ENCODE data around the gene SLC18A3.

DNA sequence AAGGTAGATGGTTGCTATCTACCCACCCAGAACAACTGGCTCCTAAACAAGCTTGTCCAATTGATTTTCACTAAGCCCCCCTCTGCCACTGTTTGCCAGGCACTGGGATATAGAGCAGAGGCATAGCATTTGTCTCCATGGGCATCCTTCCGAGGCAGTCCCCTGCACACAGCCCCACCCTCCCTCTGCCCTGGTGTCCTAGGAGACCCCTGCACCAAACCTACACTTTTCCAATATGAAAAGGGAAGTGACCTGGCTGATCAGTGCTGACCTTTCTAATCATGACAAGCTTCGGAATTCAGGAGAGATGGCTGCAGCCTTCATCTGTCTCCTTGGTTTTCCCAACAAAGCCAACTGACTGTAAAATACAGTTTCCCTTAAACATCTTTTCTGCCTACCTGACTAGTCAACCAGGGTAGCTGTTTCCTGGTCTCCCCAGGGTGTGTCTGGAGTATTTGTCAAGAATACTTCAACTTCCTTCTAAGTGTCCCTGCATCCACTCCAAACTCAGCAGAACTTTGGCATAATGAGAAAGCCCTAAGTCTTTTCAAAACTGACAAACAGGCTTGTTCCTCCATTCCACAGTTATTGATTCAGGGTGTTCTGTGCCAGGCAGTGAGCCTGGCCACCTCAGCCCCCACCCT lies 7.6 kb upstream of the SLC18A3 start:
- TF ChIP-seq, protein P1, sequence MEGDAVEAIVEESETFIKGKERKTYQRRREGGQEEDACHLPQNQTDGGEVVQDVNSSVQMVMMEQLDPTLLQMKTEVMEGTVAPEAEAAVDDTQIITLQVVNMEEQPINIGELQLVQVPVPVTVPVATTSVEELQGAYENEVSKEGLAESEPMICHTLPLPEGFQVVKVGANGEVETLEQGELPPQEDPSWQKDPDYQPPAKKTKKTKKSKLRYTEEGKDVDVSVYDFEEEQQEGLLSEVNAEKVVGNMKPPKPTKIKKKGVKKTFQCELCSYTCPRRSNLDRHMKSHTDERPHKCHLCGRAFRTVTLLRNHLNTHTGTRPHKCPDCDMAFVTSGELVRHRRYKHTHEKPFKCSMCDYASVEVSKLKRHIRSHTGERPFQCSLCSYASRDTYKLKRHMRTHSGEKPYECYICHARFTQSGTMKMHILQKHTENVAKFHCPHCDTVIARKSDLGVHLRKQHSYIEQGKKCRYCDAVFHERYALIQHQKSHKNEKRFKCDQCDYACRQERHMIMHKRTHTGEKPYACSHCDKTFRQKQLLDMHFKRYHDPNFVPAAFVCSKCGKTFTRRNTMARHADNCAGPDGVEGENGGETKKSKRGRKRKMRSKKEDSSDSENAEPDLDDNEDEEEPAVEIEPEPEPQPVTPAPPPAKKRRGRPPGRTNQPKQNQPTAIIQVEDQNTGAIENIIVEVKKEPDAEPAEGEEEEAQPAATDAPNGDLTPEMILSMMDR (conservative IDR thresholded peaks at IDR 0.05 in 1 of 2, IDR thresholded peaks at IDR 0.05 in 1 of 2; ENCODE audit: extremely low read depth in 1 of 2, insufficient read depth in 1 of 2, low read depth in 1 of 2, low read length in 2 of 2) = no peak
- TF ChIP-seq EZH2 (IDR thresholded peaks at IDR 0.05; ENCODE audit: borderline replicate concordance, low read length) = no peak

Data from mammary epithelial cell (primary cell).